Heart right ventricle (tissue), 16 donors: ENCODE measurements around the gene TRAPPC5. TPM values are rescaled to one million over a fixed set of nuclear protein-coding genes. Genes with fewer than 3 reads are reported as not detected.

Source experiments
- ATAC-seq, 8 donors: fragments of 200-7000 bp; cut with Tn5 transposase; one replicate each; pipeline ENCODE4 v1.9.1; 2020; ENCODE audit warnings: mild to moderate bottlenecking in 8 of 8, moderate library complexity in 8 of 8, moderate number of reproducible peaks in 1 of 8
- DNase-seq, 2 donors: peaks; one replicate each; pipeline ENCODE4 v3.0.0-alpha.2; 2020
- H3K27ac ChIP-seq, 10 donors: fragments of 200-600 bp; sonication (generic) in 2 of 10; one replicate each; pipeline versions ENCODE4 v1.5.0 to v1.8.0; 2020 to 2022; ENCODE audit warnings: mild to moderate bottlenecking in 3 of 10
- H3K27me3 ChIP-seq, 7 donors: fragments of 200-600 bp; one replicate each; pipeline ENCODE4 v1.8.0; 2021 to 2022; ENCODE audit warnings: mild to moderate bottlenecking in 2 of 7
- H3K36me3 ChIP-seq, 9 donors: fragments of 200-600 bp; sonication (generic) in 1 of 9; one replicate each; pipeline versions ENCODE4 v1.5.0 to v1.8.0; 2020 to 2022; ENCODE audit warnings: mild to moderate bottlenecking in 2 of 9
- H3K4me1 ChIP-seq, 9 donors: fragments of 200-600 bp; sonication (generic) in 1 of 9; one replicate each; pipeline versions ENCODE4 v1.5.0 to v1.8.0; 2020 to 2022; ENCODE audit warnings: mild to moderate bottlenecking in 4 of 9
- H3K4me3 ChIP-seq, 10 donors: fragments of 200-600 bp; sonication (generic) in 2 of 10; one replicate each; pipeline versions ENCODE4 v1.5.0 to v1.8.0; 2020 to 2022; ENCODE audit warnings: mild to moderate bottlenecking in 7 of 10, moderate library complexity in 2 of 10
- H3K9me3 ChIP-seq, 11 donors: fragments of 200-600 bp in 10 of 11; sonication (generic) in 2 of 11; one replicate each; pipeline versions ENCODE4 v1.5.0 to v1.8.0; 2013 to 2022; ENCODE audit warnings: mild to moderate bottlenecking in 2 of 11, control low read depth in 1 of 11, moderate library complexity in 1 of 11
- WGBS, 2 donors: extraction: QIAGEN DNeasy Blood & Tissue Kit; methylation state at CpG; one replicate each; pipeline ENCODE4 v1.1.7; 2013; ENCODE audit warnings: inconsistent platforms in 1 of 2; 5-methylcytosine and 5-hydroxymethylcytosine counted together
- intact Hi-C, 10 donors: fragments of 100-400 bp; cut with DNase I; formaldehyde crosslinking; loops; one replicate each; pipeline versions ENCODE4 v1.11.1 to v1.14.2; 2022
- polyA plus RNA-seq, 2 donors: library from polyadenylated mRNA; stranded (reverse); fragments of 200-250 nt; gene quantifications; one replicate each; pipeline ENCODE4 v1.2.3, GENCODE V29; 2013
- total RNA-seq, 10 donors: library from RNA; stranded (reverse); fragmentation: NEBNext Ultra II Directional in 3 of 10; extraction: Animal tissue kit (Norgen Biotek cat#: 25700) in 3 of 10; gene quantifications; one replicate each; pipeline versions ENCODE4 v1.2.1 to v1.2.4, GENCODE V29; 2021 to 2023
- TF ChIP-seq, protein P1 (sequence below), 9 donors: fragments of 200-600 bp; sonication (generic) in 2 of 9; IDR thresholded peaks; one replicate each; pipeline versions ENCODE4 v1.5.0 to v1.8.0; 2021 to 2022; ENCODE audit warnings: antibody characterized with exemption in 9 of 9, mild to moderate bottlenecking in 5 of 9, moderate library complexity in 1 of 9
- donor health status: Arrhythmogenic right ventricular cardiomyopathy.
- donor health status: ischemic (EF 13 %, LVEDD 7.1; RV severe dilation, severe dysfunction).
- donor health status: healthy with polysubstance abuse.
- donor health status: DM: no; HTN: yes; CAD: no.
- donor health status: DM: no; HTN: no; CAD: no.
- donor health status: ischemic (EF 25% LVEDD 6.9; RV normal size, moderate dysfunction).
- donor health status: ischemic (EF 25% LVEDD 5.7; RV mildly dilated, moderate dysfunction).
- donor health status: healthy.
- donor health status: DM: yes; HTN: yes; CAD: no.
- donor health status: Ischemic cardiomyopathy.
- donor health status: ischemic (EF 35%, LVEDD 5.7; RV mildly dilated, moderate dysfunction).
- donor health status: nonischemic (EF 11% LVEDD 7.7; RV severe dilation, severe dysfunction).
- donor health status: DM: yes; HTN: yes; CAD: no.
- donor health status: PGD.
- donor health status: ischemic (EF 29% LVEDD 5.4; RV normal size, mild dysfunction).
- donor health status: nonischemic (EF 23%, LVEDD 6.1; RV moderate dilation, normal function).

The TRAPPC5 gene
- total and polyA plus RNA-seq, 12 donors, result 75.3 to 388 (median 93.3) TPM

DNA sequence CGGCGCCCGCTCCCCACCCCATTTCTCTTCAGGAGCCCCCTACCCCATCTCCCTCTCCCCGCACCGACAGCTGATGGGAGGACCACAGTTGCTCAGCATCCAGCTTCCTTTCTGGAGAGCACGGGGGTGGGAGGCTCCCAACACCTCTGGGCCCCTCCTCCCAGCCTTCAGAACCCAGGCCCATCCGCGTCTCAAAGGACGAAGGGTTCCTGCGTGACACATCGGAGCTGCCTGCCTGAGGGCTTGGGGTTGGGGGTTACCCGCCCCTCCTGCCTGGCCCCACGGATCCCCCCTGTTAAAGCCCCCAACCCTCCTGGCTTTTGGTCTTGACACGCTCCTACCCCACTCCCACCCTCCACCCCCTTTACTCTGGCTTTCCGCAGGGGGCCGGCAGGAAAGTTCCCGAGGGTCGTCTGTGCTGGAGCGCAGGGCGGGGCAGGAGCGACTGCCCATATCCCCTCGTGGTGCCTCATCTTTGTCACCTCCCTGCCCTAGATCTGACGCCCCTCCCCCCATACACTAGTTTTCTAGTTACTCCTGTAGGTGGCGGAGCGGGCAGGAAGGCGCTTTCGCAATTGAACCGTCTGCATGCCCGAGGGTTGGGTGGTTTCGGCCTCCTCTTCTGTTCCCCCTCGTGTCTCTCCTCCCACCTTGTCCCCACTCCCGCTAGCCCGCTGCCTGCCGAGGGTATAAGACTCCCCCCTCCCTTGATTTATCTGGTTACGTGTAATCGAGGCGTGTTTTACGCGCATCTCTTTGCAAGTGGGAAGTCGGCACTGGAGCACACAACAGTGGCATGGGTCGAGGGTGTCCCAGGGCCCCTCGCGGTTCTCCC lies 924 bp downstream of the TRAPPC5 start:
- 3 to 6% methylated on average over 43 of the region's 43 CpGs for WGBS, 2 donors
- TF ChIP-seq, protein P1, sequence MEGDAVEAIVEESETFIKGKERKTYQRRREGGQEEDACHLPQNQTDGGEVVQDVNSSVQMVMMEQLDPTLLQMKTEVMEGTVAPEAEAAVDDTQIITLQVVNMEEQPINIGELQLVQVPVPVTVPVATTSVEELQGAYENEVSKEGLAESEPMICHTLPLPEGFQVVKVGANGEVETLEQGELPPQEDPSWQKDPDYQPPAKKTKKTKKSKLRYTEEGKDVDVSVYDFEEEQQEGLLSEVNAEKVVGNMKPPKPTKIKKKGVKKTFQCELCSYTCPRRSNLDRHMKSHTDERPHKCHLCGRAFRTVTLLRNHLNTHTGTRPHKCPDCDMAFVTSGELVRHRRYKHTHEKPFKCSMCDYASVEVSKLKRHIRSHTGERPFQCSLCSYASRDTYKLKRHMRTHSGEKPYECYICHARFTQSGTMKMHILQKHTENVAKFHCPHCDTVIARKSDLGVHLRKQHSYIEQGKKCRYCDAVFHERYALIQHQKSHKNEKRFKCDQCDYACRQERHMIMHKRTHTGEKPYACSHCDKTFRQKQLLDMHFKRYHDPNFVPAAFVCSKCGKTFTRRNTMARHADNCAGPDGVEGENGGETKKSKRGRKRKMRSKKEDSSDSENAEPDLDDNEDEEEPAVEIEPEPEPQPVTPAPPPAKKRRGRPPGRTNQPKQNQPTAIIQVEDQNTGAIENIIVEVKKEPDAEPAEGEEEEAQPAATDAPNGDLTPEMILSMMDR (IDR thresholded peaks at IDR 0.05), result peak; percentile 4 to 65 (median 37)
- H3K4me3 ChIP-seq, result peak overlapping the region; percentile 94 to 100 (median 100)
- peaks cover 0 to 35% (median 6%) of the 10 kb centered on the region in 9 donors for H3K36me3 ChIP-seq
- peaks cover 0 to 32% (median 13%) of the 10 kb centered on the region in 9 donors for H3K4me1 ChIP-seq
- peaks cover 0 to 21% (median 15%) of the 10 kb centered on the region in 7 donors for H3K27me3 ChIP-seq
- peak; percentile 63 to 86 (median 70) for ATAC-seq
- H3K27ac ChIP-seq, result peak overlapping the region in 9 of 10 donors; percentile 81 to 99 (median 90)
- peak; percentile 67 to 83 for DNase-seq
- intact Hi-C loops, result loop anchor here in 7 of 10 donors (2.0 to 10.0 kb wide), 10 partner anchors 29 to 329 kb away; no protein-coding TSS in a partner anchor
- no peaks in the 10 kb centered on the region for H3K9me3 ChIP-seq

- peaks cover 0 to 25% (median 13%) of the 10 kb centered on the region in 9 donors for H3K4me1 ChIP-seq
- H3K27ac ChIP-seq, result peak overlapping the region in 2 of 10 donors; percentile 10 to 99
- ATAC-seq, result no peak
- H3K9me3 ChIP-seq, result no peaks in the 10 kb centered on the region
- 71 to 78% methylated on average over 74 of the region's 74 CpGs for WGBS, 2 donors
- peaks cover 0 to 20% (median 11%) of the 10 kb centered on the region in 7 donors for H3K27me3 ChIP-seq
- peaks cover 0 to 35% (median 6%) of the 10 kb centered on the region in 9 donors for H3K36me3 ChIP-seq
- intact Hi-C loops, result loop anchor here in 5 of 10 donors (5.0 to 10.0 kb wide), 7 partner anchors 112 to 330 kb away; no protein-coding TSS in a partner anchor
- H3K4me3 ChIP-seq, result peak overlapping the region in 9 of 10 donors; percentile 94 to 100 (median 100)
- TF ChIP-seq, protein P1 (IDR thresholded peaks at IDR 0.05), result no peak
- peak in 1 of 2 donors; percentile 28 for DNase-seq
These were observed 1.7 kb downstream of the TRAPPC5 start for GRCh38 chr19:7682175-7682855.

- ATAC-seq, result no peak
- intact Hi-C loops, result loop anchor here in 4 of 10 donors (10.0 kb wide), 3 partner anchors 109 to 331 kb away; no protein-coding TSS in a partner anchor
- peaks cover 0 to 15% (median 8%) of the 10 kb centered on the region in 9 donors for H3K4me1 ChIP-seq
- DNase-seq, result no peak
- peaks cover 0 to 35% (median 6%) of the 10 kb centered on the region in 9 donors for H3K36me3 ChIP-seq
- H3K4me3 ChIP-seq, result no peak overlapping the region
- WGBS, 2 donors, result 32 to 41% methylated on average over 19 of the region's 19 CpGs
- H3K27ac ChIP-seq, result no peak overlapping the region
- no peaks in the 10 kb centered on the region for H3K9me3 ChIP-seq
- TF ChIP-seq, protein P1 (IDR thresholded peaks at IDR 0.05), result no peak
- H3K27me3 ChIP-seq, result peaks cover 0 to 20% (median 12%) of the 10 kb centered on the region in 7 donors
These were observed 5.2 kb downstream of the TRAPPC5 start for GRCh38 chr19:7685546-7686445.
